H4 (cell line): ENCODE results near the gene GPHN. TPM values are rescaled to one million over a fixed set of nuclear protein-coding genes. Genes with fewer than 3 reads are reported as not detected.
"Not testable (repeated sequence)": the region's sequence is repeated elsewhere in the genome, so short reads cannot be mapped to it uniquely, and the experiment has no call there.

ENCODE experiments used
- DNase-seq: peaks from one replicate; pipeline ENCODE4 v3.0.0-alpha.2; 2015; ENCODE audit warnings: low spot score
- total RNA-seq: library from RNA; depleted of rRNA; stranded (reverse); fragments of >200 nt; shearing (Covaris generic); gene quantifications from 2 replicates; pipeline ENCODE4 v1.2.3, GENCODE V29; 2014

GPHN gene
- total RNA-seq, 1 experiment from 2014 or later, result 11.6 TPM

DNA sequence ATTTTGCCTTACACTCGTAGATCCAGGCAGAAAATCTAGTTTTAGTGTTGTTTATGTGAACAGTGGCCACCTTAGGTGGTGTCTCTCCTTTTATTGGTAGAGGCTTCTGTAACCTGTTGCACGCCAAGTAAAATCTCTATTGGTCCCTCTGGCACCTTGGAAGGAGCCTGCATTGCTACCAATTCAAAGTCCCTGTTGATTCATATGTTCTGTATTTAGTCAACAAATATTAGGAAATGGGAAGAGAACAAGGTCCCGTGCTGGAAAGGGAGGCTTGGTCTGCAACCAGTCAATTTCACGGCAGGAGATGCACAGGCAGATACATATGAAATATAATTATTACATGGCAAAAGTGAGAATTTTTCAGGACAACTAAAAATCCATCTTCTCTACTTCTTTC is 6.4 kb upstream of the GPHN start:
- no peak for DNase-seq

DNA sequence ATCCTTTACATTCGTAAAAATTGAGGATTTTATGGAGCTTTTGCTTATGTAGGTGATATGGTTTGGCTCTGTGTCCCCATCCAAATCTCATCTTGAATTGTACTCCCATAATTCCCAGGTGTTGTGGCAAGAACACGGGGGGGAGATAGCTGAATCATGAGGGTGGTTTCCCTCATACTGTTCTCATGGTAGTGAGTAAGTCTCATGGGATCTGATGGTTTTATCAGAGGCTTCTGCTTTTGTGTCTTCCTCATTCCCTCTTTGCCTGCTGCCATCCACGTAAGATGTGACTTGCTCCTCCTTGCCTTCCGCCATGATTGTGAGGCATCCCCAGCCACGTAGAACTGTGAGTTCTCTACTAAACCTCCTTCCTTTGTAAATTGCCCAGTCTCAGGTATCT is 5.1 kb upstream of the GPHN start:
- not testable (repeated sequence) for DNase-seq

DNA sequence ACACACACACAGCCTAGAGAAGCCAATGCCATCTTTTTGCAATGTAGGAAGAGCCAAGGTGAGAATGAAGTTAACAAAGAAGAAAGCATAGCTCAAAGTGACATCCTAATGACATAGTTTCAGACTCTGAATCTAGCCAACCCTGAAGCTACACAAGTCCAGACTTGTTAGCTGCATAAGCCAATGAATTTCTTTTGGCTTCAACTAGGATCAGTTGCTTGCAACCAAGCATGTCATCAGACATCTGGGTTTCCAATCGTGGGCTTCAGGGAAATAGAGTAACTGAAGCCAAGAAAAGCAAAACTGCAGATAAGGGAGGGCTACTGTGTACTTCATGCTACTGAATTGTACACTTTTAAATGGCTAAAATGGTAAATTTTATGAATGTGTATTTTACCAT is 4.4 kb upstream of the GPHN start:
- no peak for DNase-seq

DNA sequence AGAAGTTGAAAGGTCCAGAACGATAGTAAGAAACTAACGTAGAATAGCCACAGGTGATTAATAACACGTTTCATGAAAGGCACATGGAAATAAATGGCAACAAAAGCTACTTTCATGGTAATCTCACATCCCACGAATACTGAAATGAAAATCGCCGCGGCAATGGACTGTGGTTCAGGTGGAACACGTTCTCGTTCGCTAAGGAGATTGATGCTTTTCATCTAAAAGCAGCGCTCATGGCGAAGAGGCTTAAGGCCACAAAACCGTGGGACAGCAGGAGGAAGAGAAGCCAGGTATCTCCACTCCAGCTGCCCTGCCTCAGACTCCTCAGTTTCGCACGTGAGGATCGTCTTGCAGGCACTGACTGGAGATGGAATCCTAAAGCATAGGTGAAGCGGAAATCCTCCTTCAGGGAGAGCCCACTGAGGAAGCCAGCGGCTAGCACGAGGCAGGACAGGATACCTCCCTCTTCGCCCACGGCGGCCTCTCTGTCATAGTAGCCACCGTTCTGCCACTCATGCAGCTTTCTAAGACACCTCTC is 696 bp upstream of the GPHN start:
- peak; percentile 14 for DNase-seq

DNA sequence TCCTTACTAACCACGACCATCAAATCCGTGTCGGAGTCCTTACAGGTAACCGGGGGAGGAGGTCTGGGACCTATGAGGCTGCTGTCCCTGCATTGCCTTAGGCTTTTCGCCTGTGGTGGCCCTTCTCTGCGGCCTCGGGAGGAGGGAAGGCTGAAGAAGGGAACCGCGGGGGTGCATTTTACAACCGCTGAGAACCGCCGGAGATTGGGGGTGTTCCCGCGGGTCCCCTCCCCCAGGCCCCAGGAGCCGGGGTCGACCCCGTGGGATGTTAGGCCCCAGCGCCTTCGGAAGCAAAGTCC is 549 bp downstream of the GPHN start:
- DNase-seq, result no peak

DNA sequence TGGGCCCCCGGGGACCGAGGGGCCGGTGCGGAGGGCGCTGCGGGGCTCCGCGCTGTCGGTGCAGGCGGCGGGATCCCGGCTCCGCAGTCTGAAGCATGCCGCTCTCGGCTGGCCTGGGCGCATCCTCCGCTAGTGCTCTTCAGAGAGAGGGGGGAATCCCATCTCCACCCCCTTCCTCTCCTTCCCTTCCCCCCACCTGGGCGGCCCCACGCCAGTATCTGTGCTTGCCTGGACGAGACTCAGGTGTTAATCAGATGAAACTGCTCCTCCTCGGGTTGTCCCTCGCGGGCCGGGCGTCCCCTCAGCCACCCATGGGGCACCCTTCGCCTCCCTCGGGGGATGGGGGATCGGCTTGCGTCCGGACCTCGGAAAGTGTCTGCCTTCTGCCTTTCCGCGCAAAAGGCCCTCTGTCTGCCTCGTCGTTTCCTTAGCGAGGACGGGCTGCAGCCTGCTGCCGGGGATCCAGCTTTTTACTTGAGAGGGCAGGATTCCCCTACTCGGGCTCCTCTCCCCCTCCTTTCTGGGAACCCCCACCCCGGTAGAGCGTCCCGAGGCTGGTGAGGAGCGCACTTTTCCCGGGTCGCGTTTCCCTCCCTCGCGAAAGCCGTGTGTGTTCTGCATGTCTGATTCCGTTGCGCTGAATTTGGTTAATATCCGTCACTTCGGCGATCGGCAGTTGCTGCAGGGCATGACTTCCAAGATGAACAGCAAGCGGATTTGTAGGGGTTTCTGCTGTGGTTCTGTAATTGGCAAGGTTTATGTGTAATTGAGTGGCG is 1.1 kb downstream of the GPHN start:
- peak; percentile 4 for DNase-seq

DNA sequence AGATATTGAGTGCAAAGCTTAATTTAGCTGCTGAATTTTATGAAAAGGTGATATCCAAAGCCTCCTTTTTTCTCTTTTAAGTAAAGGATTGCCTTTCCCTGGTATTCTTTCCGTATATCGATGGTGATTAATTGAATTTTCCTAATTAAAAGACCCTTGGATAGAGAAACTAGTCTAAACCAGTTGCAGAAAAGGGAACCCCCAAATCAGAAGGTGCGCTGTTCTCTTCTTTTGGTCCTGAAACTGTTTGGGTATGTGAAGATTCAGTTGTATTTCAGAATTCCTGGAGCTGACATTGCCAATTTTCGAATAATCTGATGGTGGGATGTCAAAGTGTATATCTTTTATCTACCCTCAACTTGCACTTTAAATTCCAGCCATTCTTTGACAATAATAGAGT is 1.9 kb downstream of the GPHN start:
- no peak for DNase-seq

DNA sequence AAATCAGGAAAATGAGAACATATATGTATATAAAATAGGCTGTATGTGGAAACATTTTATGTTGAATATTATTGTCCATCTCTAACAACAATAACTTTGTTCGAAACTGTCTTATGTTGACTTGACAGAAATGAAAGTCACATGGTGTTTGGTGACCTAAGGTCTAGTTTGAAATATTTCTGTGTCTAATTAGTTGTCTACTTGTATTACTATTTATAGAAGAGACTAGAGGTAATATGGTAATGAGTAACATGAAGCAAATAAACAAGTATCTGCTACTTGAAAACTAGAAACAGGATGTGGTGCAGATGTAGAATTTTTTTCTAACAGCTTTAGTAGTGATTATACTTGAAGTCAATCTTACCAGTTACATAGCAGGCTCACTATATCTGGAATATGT is 3.9 kb downstream of the GPHN start:
- DNase-seq, result peak; percentile 13

DNA sequence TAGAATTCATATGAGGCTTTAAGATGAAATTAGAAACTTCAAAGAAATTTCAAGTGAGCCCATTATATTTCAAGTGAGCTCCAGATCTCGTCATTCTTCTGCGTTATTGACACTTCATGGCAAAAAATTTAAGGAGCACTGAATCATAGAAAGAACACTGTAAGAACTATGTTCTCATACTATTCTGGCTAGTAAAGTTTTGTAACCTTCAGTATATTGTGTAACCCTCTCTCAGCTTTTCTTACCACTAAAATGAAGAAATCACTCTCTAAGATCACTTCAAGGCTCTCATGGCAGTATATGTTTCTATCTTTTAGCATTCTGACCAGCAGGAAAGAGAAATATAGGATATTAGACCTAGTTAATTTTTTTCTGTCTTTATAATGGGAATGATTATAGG is 6.3 kb downstream of the GPHN start:
- no peak for DNase-seq

DNA sequence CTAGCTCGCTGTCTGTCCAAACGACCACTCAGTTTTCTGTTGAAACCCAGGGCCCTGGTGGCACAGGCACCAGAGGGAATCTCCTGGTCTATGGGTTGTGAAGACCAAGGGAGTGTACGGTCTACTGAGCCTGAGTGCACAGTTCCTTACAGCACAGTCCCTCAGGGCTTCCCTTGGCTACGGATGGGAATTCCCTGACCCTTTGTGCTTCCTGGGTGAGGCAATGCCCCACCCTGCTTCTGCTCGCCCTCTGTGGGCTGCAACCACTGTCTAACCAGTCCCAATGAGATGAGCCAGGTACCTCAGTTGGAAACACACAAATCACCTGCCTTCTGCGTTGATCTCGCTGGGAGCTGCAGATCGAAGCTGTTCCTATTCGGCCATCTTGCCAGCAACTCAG is 22.6 kb downstream of the GPHN start:
- DNase-seq, result no peak

DNA sequence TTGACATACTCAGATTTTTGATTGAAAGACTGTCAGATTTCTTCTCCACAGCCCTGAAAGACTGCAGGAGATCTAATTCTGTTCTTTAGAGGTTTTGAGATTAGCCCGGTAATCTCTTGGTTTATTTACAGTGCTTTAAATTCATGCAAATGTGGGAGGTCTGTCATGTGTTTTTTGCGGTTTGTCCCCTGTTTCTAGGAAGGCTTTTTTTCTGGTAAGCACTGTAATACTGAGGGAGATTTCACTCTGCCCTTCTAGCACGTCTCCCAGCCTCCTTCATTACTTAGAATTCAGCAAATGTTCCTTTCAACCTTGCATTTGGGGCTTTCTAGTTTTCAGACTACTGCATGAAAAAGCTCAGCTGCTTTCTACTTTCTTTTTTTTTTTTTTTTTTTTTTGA is 31.1 kb downstream of the GPHN start:
- DNase-seq, result no peak

DNA sequence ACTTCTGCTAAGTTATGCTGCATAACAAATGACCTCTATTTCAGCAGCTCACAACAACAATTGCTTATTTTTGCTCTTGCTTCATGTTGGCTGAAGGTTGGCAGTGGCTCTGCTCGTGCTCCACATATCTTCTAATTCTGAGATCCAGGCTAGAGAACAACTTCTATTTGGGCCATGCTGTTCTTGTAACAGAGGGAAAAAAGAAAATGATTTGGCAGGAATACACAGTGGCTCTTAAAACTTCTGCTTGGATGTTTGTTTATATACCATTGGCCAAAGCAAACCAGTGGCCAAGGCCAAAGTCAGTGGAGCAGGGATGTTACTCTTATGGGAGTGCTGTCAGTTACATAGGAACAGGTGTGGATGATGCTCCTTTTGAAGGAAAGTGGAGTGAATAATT is 32.1 kb downstream of the GPHN start:
- DNase-seq, result no peak

DNA sequence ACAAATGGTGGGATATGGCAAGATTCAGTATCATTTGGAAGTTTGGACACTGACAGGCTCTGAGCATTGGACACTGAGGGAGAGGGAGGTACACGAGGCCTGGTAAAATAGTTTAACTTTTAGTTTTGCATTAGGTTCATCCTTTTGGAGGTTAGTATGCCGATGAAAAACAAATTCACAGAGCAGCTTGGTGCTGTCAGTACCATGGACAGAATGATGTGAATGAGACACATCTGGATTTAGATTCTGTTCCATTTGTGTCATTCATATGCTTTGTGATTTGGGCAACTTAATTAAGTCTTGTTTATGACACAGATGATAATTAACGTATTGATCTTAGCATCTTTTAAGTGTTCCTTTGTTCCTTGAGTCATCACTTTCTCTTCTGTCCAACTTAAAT is 33.7 kb downstream of the GPHN start:
- DNase-seq, result no peak

DNA sequence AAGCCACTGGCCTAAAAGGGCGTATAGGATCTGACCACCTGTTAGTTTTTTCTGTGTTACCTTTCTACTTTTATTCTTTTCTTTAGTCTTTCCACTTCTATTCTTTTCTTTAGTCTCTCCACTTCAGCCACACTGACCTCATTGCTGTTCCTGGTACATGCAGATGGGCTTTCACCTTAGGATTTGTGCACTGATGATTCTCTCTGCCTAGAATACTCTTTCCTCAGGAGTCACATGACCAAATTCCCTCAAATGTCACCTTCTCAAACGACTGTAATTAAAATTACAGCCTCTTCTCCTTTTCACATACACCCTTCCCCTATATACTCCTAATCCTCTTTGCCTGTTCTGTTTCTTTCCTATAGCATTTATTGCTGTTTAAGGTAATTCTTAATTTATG is 36.0 kb downstream of the GPHN start:
- DNase-seq, result no peak

DNA sequence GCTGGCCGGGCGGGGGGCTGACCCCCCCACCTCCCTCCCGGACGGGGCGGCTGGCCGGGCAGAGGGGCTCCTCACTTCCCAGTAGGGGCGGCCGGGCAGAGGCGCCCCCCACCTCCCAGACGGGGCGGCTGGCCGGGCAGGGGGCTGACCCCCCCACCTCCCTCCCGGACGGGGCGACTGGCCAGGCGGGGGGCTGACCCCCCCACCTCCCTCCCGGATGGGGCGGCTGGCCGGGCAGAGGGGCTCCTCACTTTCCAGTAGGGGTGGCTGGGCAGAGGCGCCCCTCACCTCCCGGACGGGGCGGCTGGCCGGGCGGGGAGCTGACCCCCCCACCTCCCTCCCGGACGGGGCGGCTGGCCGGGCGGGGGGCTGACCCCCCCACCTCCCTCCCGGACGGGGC is 37.2 kb downstream of the GPHN start:
- DNase-seq, result not testable (repeated sequence)

DNA sequence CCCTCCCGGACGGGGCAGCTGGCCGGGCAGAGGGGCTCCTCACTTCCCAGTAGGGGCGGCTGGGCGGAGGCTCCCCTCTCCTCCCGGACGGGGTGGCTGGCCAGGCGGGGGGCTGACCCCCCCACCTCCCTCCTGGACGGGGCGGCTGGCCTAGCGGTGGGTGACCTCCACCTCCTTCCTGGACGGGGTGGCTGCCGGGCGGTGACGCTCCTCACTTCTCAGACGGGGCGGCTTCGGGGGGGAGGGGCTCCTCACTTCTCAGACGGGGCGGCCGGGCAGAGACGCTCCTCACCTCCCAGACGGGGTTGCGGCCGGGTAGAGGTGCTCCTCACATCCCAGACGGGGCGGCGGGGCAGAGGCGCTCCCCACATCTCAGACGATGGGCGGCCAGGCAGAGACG is 37.8 kb downstream of the GPHN start:
- not testable (repeated sequence) for DNase-seq

DNA sequence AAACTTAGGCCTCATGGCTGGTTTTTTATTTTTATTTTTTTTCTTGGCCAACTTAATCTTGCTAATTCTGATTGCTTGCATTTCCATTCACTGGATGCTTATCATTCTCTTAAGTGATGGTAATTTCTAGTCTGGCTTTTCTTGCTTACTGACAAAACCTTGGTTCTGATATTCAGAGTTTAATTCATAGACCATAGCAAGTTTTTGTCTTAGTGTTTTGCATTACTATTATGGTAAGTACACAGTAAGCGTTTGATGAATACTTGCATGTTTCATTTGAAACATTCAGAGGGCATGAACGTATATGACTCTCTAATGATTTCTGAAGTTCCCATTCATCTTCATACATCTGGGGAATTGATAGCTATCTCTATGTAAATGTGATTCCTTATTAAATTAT is 55.8 kb downstream of the GPHN start:
- DNase-seq, result no peak

DNA sequence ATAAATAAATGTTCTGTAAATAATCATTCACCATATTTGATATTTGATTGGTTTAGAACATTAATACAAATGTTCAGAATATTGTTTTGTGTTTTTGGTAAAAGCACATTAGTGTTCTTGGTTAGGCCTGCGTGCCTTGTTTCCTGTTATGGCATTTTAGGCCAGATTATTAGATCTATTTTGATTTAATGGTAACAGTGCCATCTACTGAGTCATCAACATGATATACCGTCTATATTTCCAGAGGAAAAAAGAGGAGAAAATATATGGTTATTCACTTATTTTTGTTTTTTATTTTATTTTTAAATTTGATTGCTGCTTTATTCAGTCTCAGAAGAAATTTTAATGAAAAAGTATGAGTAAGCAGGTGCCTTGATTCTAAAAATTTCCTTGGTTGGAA is 60.3 kb downstream of the GPHN start:
- DNase-seq, result no peak

DNA sequence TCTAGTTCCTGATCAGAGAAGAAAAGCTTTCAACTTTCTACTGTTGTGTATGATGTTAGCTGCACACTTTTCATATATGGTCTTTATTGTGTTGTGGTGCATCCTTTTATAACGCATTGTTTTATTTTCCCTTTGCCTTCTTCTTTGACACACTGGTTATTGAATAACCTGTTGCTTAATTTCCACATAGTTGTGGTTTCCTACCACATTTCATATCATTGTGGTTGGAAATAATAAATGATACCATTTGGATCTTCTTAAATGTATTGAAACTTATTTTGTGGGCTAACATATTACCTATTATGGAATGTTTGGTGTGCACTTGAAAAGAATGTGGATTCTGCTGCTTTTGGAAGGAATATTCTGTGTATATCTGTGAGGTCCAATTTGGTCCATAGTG is 64.9 kb downstream of the GPHN start:
- DNase-seq, result no peak

DNA sequence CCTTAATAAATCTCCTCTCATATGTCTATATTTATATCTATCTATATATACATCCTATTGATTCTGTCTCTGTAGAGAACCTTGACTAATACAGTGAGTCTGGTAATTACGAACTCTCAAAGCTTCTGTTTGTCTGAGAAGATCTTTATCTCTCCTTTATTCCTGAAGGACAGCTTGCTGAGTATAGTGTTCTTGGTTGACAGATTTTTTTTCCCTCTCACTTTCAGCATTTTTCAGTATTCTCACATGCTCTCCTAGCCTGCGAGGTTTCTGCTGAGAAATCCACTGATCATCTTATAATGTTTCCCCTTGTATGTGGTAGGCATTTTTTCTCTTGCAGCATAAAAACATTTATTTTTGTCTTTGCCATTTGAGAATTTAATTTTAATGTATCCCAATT is 67.1 kb downstream of the GPHN start:
- DNase-seq, result no peak

DNA sequence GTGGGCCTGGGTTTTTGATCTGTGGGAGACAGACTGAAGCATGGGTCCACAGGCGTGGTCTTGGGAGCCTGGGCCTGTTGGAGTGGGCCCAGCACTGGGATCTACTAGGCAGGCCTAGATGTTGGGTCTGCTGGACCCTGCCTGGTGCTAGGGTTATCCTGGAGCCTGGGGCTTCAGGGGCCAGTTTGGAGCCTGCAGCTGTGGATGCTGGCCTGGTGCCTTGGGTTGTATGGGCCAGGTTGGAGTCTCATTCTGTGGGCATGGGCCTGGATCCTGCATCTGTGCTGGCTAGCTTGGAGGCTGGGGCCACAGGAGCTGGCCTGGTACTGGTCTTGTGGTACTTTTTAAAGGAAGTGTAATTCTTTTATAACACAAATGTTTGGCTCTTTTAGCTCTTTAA is 68.0 kb downstream of the GPHN start:
- no peak for DNase-seq

DNA sequence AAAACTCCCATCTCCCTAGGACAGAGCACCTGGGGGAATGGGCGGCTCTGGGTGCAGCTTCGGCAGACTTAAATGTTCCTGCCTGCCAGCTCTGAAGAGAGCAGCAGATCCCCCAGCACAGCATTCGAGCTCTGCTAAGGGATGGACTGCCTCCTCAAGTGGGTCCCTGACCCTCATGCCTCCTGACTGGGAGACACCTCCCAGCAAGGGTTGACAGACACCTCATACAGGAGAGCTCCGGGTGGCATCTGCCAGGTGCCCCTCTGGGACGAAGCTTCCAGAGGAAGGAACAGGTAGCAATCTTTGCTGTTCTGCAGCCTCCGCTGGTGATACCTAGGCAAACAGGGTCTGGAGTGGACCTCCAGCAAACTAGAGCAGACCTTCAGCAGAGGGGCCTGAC is 79.8 kb downstream of the GPHN start:
- DNase-seq, result not testable (repeated sequence)

DNA sequence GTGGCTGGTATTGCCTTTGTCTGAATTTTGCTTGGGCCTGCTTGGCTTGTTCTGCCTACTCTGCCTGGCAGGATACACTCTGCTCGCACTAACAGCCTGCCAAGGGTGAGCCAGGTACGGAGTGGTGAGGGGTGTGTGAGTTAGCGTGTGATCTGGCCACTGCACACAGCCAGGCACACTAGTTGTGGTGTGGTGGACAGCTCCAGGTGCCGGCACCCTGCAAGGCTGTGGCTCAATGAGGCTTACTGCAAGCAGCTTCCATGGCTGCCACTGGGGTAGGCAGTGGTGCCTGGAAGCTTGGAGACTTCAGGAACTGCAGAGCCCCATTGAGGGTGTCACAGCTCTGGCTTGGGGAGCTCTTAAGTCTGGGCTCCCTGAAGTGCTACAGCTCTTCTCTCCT is 87.4 kb downstream of the GPHN start:
- DNase-seq, result no peak
